ENCODE results near the gene C11orf91. TPM values are rescaled to one million over a fixed set of nuclear protein-coding genes. Genes with fewer than 3 reads are reported as not detected.
A peak's percentile ranks its signal among the peaks of the same experiment; 100 is the strongest.

C11orf91 gene
- total and polyA plus RNA-seq, 2 of the 4 experiments (the other 2 are of a cell fraction): 0.10 TPM; not detected in 1

DNA sequence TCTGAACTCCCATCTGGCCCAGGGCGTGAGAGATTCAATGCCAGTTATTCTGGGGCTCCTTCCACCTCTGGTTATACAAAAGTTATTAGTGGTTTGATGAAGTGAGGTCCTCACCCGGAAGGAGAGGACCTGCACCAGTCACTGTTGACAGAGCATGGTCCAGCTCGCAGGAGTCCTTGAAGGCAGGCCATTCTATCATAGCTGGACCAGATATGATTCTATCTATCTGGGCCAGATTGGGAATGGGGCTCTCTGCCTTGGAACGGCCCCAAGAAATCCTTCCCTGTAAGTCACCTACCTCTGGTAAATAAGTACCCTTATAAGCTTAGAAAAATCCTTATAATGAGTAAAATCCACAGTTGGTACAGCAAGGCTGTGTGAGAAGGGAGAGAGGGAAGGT, 50.7 kb downstream of the C11orf91 start:
- WGBS, 2 experiments (ENCODE audit: extremely low coverage in 2 of 2, insufficient read length in 1 of 2): no CpG with 5 or more reads among the region's 4 CpGs
- Histone ChIP-seq H3K4ac (ENCODE audit: low read depth, low read length) (0 out of 2 replicates have a peak overlapping the region, but pooled peaks have one; percentile 4), H3K4me3 (ENCODE audit: insufficient read depth, low read depth, low read length) (no peak overlapping the region), H2BK5ac (ENCODE audit: low read depth, low read length, poor library complexity, severe bottlenecking) (no peak overlapping the region), H4K8ac (ENCODE audit: low read depth in 2 of 2, low read length in 2 of 2) (no peak overlapping the region), H2BK20ac (ENCODE audit: low read depth, low read length) (peak overlapping the region; percentile 40; the same call in 1 of the 2 replicates), H2BK120ac (ENCODE audit: low read depth, low read length) (peak overlapping the region; percentile 33; the same call in 1 of the 2 replicates), H3K27me3 (ENCODE audit: control insufficient read depth, insufficient read depth, low read length) (no peaks in the 10 kb centered on the region), H3K9me1 (ENCODE audit: insufficient read depth, low read length) (peaks cover 13% of the 10 kb centered on the region), H3K4me2 (ENCODE audit: low read depth, low read length) (no peak overlapping the region), H3K56ac (ENCODE audit: extremely low read depth, insufficient read depth, low read length) (no peak overlapping the region), H3K27ac (ENCODE audit: insufficient read depth, low read length) (no peak overlapping the region), H3K18ac (ENCODE audit: low read depth, low read length) (no peak overlapping the region), H3K79me1 (ENCODE audit: low read depth in 1 of 2, low read length in 2 of 2) (0 out of 4 replicates have a peak, but pooled peaks cover 0 to 3% of the 10 kb centered on the region in 2 experiments), H3K14ac (replicated peaks; ENCODE audit: low read depth, low read length) (0 out of 2 replicates have a peak overlapping the region, but pooled peaks have one; percentile 60), H2AFZ (replicated peaks; ENCODE audit: low read length, poor library complexity) (no peak overlapping the region), H2AK9ac (replicated peaks; ENCODE audit: low read depth, low read length, poor library complexity) (no peak overlapping the region), H4K20me1 (ENCODE audit: insufficient read depth, low read length) (no peaks in the 10 kb centered on the region; the same call in 1 of the 2 replicates), H3K36me3 (ENCODE audit: control insufficient read depth, insufficient read depth, low read length) (no peaks in the 10 kb centered on the region), H3K4me1 (ENCODE audit: control insufficient read depth, insufficient read depth, low read length) (peaks cover 8% of the 10 kb centered on the region), H2AK5ac (ENCODE audit: low read depth, low read length) (0 out of 2 replicates have a peak overlapping the region, but pooled peaks have one; percentile 80), H3K23ac (ENCODE audit: low read depth, low read length) (0 out of 2 replicates have a peak overlapping the region, but pooled peaks have one; percentile 28), H4K91ac (ENCODE audit: insufficient read depth, low read depth, low read length) (no peak overlapping the region), H3K9me3 (ENCODE audit: control insufficient read depth, insufficient read depth, low read length) (no peaks in the 10 kb centered on the region), H2BK15ac (ENCODE audit: low read depth, low read length) (0 out of 3 replicates have a peak overlapping the region, but pooled peaks have one; percentile 4), H3K9ac (ENCODE audit: low read depth, low read length) (no peak overlapping the region), H4K5ac (ENCODE audit: low read depth, low read length) (no peak overlapping the region)
- in situ Hi-C loops (cut with MboI; ENCODE audit: low sequenced_read_pairs): no loop called here
- DNase-seq (no peak), ATAC-seq (ENCODE audit: low read depth) (no peak)
- no TSS peak for BruUV-seq (replicated peaks)
- ChIA-PET CTCF (interaction anchor here (0.9 kb wide), 1 partner anchor 10 kb away, joined by 6 read pairs; no protein-coding TSS in a partner anchor), POLR2A (ENCODE audit: unreplicated experiment) (no interaction called here)
- dilution Hi-C loops (cut with HindIII; ENCODE audit: low sequenced_read_pairs, unreplicated experiment): no loop called here
- no peak for TF ChIP-seq RCOR1 (IDR thresholded peaks at IDR 0.05; ENCODE audit: insufficient replicate concordance, low read length)
- TF ChIP-seq SMC3 (IDR thresholded peaks at IDR 0.05; ENCODE audit: low read depth, low read length): no peak
- TF ChIP-seq RAD21 (IDR thresholded peaks at IDR 0.05; ENCODE audit: low read length): no peak
- no peak for TF ChIP-seq NFE2L2 (IDR thresholded peaks at IDR 0.05; ENCODE audit: low read depth, low read length)
- TF ChIP-seq, protein P1, sequence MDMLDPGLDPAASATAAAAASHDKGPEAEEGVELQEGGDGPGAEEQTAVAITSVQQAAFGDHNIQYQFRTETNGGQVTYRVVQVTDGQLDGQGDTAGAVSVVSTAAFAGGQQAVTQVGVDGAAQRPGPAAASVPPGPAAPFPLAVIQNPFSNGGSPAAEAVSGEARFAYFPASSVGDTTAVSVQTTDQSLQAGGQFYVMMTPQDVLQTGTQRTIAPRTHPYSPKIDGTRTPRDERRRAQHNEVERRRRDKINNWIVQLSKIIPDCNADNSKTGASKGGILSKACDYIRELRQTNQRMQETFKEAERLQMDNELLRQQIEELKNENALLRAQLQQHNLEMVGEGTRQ (IDR thresholded peaks at IDR 0.05; ENCODE audit: low read depth, low read length): no peak
- TF ChIP-seq CEBPB (IDR thresholded peaks at IDR 0.05; ENCODE audit: low read depth, low read length): no peak
- no peak for TF ChIP-seq MAZ (IDR thresholded peaks at IDR 0.05; ENCODE audit: borderline replicate concordance, low read depth, low read length)
- no peak for TF ChIP-seq POLR2A (IDR thresholded peaks at IDR 0.05; ENCODE audit: low read depth, low read length)
- no peak for TF ChIP-seq BHLHE40 (IDR thresholded peaks at IDR 0.05; ENCODE audit: low read depth, low read length)
- TF ChIP-seq, protein P2, sequence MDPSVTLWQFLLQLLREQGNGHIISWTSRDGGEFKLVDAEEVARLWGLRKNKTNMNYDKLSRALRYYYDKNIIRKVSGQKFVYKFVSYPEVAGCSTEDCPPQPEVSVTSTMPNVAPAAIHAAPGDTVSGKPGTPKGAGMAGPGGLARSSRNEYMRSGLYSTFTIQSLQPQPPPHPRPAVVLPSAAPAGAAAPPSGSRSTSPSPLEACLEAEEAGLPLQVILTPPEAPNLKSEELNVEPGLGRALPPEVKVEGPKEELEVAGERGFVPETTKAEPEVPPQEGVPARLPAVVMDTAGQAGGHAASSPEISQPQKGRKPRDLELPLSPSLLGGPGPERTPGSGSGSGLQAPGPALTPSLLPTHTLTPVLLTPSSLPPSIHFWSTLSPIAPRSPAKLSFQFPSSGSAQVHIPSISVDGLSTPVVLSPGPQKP (IDR thresholded peaks at IDR 0.05; ENCODE audit: borderline replicate concordance, low read depth, low read length): no peak
- no peak for TF ChIP-seq MXI1 (IDR thresholded peaks at IDR 0.05; ENCODE audit: borderline replicate concordance, low read depth, low read length)
- no peak for TF ChIP-seq FOS (IDR thresholded peaks at IDR 0.05; ENCODE audit: low read depth, low read length)
- no peak for TF ChIP-seq RFX5 (IDR thresholded peaks at IDR 0.05; ENCODE audit: low read depth, low read length)
- TF ChIP-seq CHD1 (IDR thresholded peaks at IDR 0.05; ENCODE audit: low read depth, low read length): no peak
- TF ChIP-seq MAFK (IDR thresholded peaks at IDR 0.05; ENCODE audit: low read depth, low read length): no peak
- TF ChIP-seq CTCF (conservative IDR thresholded peaks at IDR 0.05; ENCODE audit: low read depth, low read length): no peak
- intact Hi-C loops (cut with micrococcal nuclease): no loop called here

All from IMR-90 (cell line).